HG02885 (cell line): ENCODE results near the gene PSMC3.

ENCODE experiments used
- ATAC-seq: cut with Tn5 transposase; IDR thresholded peaks from one replicate; pipeline ENCODE4 v1.9.1; 2021; ENCODE audit warnings: mild to moderate bottlenecking; ENCODE audit not compliant: unreplicated experiment, poor library complexity

Gene PSMC3

DNA sequence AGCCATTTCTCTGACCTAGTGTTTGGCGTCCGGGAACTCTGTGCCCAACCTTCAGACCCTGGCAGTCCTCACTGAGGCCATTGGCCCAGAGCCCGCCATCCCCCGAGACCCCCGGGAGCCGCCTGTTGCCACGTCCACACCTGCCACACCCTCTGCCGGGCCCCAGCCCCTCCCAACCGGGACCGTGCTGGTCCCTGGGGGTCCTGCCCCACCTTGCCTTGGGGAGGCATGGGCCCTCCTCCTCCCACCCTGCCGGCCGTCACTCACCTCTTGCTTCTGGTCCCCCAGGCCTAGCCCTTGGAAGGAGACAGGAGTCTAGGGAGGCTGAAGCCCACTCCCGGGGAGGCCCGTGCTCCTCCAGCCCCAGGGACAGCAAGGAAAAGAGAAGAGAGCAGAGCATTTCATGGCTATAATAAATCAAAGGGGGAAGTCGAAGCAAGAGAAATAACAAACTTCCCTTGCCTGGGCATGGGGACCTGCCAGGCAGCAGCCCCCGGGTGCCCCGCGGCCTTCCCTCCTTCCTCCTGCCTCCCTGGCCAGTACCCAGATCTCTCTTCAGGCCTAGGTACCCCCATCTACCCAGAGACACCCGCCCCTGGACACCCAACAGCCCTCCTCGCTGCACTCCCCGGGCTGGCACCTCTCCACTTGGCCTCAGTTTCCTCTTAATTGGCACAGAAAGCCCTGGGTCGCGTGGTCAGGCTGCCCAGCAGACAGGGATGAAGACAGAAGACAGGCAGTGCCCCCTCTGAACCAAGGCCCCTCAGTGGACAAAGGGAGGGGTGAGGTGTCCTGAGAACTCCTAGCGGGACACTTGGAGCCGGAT, 30.8 kb downstream of the PSMC3 start:
- no peak for ATAC-seq

DNA sequence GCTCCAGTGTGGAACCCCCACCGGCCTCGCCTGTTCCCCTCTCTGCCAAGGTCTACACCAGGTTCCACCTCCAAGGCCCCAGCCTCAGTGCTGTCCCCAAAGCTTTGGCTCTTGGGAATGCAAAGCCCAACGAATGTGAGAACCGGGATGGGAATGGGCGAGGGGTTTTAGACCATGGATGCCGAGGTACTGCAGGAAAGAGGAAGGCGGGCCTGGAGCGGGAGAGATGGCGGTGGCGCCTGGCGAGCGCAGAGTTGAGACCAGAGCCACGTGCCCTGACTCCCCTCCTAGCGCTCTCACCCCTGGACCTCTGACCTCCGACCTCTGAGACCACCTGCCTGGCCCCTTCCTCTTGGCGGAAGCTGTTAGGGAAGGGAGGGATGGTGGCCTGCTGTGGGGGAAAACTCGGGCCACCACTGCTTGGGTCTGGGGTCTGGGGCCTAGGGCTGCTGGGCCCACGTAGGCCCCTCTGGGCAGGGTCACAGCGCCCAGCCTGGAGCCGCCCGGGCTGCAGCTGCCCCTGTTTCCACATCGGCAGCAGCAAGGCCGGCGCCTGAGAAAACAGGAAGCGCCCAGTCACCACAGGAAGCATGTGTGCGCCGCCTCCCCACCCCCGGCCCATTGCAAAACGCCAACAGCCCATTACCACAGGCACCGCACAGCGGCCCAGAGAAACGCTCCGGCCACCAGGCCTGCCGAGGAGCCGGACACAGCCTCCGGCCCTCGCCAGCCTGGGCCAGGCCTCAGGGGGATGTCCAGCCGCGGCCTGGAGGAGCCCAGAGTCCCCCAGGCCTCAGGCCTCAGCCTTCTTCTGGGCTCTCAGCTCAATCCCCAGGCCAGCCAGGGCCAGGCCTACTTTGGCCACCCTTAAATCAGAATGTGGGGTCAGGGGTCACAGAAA, 31.7 kb downstream of the PSMC3 start:
- ATAC-seq = peak; percentile 64

DNA sequence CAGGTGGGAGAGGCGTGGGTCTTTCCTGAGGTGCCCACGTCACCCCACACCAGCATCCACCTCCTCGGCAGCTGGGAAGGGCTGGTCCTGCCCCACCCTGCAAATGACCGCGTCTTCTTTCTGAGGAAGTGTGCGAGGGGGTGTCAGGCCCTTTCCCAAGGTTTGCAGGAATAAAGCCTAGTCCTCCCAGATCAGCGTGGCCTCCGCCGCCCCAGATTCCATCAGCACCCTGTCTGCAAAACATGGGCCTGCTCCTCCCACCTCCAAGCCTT, 32.3 kb downstream of the PSMC3 start:
- ATAC-seq = no peak

DNA sequence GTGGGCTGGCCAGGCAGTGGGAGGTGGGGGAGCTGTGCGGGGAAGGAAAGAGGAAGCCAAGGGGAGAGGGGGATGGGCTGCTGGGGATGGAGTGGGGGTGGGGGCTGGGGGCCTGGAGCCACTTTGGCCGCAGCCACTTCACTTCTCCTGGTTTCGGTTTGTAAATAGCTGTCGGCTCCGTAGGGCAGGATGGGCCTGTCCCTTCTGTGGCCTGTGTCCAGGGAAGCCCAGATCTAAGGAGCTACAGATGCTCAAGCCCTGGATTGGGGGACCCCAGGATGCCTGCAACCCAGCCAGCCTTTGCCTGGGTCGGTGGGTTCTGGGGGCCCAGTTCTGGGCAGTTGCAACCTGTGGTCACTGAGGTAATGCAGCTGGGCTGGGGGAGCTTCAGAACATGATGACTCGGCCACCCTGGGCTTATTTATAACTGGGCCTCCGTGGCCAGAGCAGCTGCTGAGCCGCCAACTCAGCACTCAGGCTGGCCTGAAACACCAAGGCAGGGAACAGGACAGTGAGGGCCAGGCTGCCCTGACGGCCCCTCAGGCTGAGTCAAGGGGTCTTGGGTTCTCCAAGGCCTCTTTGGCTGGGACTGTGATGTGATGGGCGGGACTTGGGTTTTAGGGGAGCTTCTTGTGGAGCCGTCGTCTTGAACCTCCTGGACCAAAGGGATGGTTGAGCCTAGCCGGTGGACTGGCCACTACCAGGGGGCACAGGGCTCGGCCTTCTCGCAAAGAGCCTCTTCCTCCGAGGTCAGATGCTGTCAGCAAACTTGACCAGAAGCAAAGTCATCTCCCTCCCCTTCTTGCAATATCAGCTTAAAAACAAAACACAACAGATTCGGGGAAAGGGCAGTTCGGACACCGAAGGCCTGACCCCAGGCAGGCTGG, 32.8 kb downstream of the PSMC3 start:
- no peak for ATAC-seq

DNA sequence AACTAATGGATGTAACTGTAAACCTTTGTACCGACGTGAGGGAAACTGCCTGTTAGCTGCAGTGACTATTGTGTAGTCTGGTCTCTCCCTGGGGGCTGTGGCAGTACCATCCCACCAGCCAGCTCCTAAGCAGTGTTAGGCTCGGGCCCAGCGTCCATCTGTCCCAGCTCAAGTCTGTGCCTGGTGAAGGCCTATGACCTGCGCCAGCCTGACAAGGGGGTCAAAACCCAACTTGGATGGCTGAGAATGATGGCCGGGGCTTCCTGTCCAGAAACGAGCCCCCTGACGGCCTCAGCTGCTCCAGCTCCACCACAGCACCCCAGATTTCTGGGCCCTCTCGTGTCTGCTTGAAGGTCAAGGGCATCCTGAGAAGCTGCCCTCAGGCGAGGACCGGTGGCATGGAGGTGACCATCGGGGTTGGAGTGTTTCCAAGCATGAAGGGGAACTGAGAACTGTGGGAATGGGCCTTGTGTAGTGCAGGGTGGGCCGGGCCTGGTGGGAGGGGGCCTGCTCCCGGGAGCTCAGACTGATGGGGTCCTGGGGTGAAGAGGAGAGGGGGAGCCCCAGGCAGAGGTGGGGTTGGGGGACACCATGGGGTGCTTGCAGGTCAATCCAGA, 33.6 kb downstream of the PSMC3 start:
- ATAC-seq = no peak

DNA sequence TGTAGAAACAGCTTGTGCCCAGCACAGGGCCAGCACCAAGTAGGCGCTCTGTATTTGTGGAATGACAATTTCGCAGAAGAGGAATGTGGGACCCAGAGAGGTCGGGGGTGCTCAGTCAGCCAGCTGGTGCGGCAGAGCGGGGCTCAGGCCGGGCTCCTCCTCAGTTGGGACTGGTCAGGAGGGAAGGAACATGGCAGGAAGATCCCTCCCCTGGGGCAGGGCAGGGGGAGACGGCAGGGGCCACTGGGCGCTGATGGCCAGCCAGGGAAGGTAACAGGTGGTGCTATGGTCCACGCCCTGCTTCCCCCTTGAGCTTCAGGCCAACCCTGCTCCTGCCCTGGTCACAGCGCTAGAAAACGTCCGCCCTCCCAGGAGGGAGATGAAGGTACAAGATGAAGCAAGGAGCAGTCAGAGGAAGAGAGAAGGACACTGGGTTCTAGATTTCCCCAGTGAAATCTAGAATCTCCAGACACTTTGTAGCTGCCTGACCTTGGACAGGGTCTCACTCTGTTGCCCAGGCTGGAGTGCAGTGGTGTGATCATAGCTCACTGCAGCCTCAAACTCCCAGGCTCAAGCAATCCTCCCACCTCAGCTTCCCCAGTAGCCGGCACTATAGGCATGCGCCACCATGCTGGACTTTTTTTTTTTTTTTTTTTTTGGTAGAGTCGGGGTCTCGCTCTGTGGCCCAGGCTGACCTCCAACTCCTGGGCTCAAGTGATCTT, 34.4 kb downstream of the PSMC3 start:
- ATAC-seq = no peak

DNA sequence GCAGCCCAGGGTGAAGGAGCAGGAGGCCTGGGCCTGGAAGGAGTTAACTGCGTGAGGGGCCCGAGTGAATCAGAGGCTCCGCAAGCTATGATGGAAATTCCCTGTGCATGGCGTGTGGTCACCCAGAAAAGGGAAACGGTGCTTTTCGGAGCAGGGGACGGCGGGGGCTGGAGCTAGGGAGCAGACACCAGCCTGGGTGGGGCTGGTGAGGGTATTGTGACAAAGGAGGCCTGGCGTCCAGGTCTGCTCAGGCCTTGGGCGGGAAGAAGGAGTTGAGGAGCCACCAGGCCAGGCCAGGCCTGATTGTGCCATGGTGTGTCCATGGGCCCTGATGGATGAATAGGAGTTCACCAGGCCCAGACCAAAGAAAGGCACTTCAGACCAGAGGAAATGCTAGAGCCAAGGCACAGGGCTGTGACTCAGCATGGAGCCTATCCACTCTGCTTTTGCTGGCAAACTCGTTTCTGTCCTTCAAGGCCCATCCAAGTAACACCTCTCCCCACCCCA, 35.1 kb downstream of the PSMC3 start:
- peak; percentile 52 for ATAC-seq

DNA sequence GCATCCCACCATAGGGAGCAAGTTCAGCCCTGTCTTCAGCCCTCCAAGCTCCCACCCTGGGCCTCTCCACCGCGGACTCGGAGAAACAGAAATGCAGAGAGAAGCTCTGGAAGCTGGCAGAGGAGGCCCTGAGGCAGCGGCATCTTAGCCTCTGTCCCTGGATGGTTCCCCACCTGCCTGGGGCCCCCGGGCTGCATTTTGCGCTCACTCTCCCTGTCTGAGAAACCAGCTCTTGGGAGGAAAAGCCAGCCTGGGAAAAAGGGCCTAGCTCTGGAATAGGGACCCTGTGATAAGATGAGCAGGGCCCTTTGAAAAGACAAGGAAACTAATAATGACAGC, 35.8 kb downstream of the PSMC3 start:
- ATAC-seq = no peak

DNA sequence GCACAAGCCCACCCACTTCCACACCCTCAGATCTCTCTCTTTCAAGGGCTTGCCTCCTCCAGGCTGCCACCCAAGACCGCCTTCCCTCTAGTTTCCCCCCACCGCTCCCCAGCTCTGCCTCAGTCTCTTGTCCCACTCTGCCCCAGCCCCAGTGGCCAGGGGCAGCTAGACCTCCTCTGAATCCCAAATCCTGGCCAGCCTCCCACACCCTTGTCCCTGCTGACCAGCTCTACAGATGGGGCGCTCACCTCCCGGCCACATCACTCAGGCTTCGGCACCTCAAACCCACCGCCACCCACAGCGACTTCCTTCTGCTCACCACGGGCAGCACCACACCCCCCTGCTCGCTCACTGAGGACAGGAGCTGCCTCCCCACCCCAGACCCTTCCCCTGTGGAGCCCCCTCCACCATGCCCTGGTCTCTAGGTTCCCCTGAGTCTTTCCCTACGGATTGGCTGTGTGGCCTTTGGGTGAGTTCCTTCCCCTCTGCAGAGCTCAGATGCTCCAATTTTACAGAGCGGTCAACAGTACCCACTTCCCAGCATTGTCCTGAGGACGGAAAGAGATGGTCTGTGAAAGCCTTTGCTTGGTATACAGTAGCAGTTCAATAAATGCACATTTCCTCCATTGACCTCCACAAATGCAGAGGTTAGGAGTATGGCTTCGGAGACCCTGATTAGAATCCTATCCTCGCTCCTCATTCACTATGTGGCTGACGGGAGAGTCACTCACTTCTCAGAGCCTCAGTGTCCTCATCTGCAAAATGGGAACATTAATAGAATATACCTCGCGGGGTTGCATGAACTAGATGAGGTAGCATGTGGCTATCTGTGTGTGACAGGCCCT, 36.4 kb downstream of the PSMC3 start:
- ATAC-seq = no peak

DNA sequence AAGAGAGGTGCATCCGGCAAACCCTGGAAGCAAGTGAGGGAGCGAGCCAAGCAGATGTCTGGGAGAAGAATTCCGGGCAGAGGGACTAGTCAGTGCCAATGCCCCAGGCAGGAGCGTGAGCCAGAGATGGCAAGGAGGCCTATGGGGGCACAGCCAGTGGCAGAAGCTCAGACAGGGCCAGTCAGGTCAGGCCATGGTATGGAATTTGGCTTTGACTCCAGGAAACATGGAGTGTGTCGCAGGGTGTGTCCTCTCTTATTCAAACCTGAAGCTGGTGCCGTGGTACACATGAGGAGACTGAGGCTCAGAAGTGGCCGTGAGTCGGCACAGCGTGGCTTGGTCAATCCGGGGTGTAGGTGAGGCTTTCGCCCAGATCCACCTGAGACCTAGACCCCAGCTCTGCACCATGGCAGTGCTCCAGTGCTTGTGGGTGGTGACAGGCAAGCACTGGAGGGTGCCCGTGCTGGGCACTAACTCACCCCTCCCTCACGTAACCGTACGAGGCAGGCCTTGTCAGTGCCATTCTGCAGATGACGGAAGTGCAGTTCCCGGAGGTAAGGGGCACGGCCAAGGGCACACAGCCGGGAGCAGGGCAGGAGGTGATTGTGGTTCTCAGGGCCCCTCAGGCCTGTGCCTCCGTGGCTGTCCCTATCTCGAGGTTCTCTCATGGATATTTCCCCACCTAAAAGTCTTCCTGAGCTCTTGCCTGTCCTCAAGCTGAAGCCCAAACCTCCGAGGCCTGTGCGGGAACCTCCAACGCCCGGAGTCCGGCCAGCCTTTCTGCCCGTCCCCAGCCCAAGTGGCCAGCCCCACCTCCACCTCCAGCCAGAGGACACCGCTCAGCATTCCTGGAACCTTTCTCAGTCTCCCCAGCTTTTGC, 37.3 kb downstream of the PSMC3 start:
- no peak for ATAC-seq

DNA sequence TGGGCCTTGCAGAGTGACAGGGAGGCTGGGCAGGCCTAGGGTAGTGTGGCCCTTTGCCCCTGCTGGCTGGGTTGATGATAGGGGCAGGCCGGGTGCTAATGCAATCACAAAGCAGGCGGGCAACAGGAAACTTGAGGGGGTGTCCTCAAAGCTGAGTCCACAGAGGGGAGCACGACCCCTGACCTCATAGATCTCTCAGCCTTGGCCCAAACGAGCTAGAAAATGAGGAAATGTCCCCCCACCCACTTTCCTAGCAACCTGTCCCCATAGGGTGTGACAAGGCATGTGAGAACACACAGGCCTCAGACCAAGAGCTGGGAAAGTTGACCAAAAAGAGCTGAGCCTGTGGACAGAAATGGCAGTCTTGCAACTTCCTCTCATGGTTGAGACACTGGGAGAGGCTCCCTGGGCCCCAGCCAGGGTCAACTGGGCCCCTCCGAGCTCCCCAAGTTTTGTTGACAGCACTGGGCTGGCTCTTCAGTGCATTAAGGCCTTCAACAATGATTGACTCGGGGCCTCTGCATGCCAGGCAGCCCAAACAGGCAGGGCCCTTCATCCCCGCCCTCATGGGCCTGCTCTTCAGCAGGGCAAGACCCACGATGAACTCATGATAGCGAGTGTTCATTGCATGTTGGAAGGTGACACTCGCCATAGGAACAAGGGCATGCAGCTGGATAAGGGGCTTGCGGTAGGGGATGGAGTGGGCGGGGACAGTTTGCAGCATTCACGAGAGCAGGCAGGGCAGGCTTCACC, 38.1 kb downstream of the PSMC3 start:
- ATAC-seq = no peak

DNA sequence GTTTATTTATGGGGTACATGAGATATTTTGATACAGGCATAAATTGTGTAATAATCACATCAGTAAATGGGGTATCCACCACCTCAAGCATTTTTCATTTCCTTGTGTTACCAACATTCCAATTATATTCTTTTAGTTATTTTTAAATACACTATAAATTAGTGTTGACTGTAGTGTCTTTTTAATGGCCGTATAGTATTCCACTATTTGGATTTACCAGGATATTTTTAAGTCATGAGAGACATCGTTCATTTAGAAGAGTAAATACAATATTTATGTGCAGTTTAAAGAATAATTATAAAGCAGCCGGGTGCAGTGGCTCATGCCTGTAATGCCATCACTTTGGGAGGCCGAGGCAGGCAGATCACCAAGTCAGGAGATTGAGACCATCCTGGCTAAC, 41.7 kb downstream of the PSMC3 start:
- no peak for ATAC-seq

DNA sequence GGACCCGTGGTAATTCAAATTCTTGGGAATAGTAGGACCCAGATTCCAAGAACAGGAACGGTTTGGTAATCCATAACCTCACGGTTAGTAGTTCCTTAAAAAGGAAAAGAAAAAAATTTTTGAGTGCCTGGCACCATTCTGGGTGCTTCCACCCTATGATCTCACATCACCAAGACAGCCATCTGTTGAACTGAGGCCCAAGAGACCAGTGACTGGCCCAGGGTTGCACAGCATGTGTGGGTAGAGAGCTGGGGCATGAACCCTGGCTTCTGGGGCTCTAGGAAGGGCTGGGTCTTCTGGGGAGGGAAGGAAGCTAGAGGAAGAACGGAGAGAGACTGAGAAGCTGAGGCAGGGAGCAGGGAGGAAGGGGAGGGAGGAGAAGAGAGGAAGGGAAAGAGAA, 43.2 kb downstream of the PSMC3 start:
- no peak for ATAC-seq

DNA sequence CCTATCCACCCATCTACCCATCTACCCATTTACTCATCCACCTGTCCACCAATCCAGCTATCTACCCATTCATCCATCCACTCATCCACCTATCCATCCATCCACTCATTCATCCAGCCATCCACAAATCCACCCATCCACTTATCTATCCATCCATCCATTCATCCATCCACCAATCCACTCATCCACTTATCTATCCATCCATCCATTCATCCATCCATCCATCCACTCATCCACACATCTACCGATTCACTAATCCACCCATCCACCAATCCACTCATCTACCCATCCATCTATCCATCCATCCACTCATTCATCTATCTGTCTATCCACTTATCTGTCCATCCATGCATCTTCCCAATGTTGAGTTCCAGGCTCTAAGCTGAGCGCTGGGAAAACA, 46.2 kb downstream of the PSMC3 start:
- ATAC-seq = no peak

DNA sequence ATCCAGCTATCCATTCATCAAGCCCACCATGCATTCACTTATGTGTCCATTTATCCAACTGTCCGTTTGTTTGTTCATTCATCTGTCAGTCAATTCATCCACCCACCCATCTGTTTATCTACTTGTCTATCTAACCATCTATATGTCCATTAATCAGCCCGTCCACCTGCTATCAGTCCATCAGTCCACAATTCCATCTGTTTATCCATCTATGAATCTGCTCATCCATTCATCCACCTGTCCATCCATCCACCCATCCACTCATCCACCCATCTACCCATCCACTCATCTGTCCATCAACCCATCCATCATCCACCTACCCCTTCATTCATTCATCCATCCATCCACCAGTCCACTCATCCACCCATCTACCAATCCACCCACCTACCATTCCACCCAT, 46.9 kb downstream of the PSMC3 start:
- ATAC-seq = no peak

DNA sequence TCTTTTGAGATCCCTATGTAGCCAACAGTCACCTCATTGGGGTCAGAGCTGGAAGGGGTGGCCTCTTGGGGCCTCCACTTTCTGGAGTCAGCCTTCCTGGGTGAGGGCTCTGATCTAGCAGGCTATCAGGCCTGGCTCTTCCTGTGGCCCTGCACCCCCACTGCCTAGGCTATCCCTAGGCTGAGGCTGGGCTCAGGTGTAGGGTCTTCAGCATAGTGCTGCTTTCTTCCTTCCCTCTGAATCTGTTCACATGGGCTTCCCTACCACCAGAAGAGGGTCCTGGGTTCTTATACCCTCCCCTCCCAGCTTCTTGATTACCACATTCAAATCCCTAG, 47.4 kb downstream of the PSMC3 start:
- peak; percentile 13 for ATAC-seq
